Measurements from ENCODE around the gene CPEB4.

Gene CPEB4

DNA sequence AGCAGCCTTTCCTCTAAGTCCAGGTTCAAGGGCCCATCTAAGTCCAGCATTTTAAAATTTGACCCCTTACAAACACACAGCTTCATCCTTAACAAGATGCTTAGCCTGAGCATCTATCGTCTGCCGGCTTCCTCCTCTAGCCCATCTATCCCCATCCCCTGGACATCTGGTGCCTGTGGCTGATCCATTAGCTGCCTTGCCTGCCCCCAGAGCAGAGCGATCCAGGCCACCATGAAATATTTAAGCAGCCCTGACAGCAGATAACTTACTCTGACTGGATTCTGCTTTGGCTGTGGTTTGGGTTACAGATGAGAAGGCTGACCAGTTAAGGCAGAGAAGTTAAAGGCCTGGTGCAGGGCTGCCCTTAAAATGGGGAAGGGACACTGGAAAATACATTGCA lies 30.9 kb upstream of the CPEB4 start:
- DNase-seq (ENCODE audit: extremely low read depth, insufficient read length) = no peak
- Histone ChIP-seq H3K36me3 (ENCODE audit: control insufficient read depth, insufficient read depth, low read length) (no peaks in the 10 kb centered on the region), H3K27me3 (replicated peaks; ENCODE audit: control insufficient read depth, insufficient read depth, low read length) (no peaks in the 10 kb centered on the region), H3K4me3 (replicated peaks; ENCODE audit: low read depth, low read length) (no peak overlapping the region)
- no peak for TF ChIP-seq CTCF (IDR thresholded peaks at IDR 0.05; ENCODE audit: insufficient read depth, low read length, poor library complexity, severe bottlenecking)

DNA sequence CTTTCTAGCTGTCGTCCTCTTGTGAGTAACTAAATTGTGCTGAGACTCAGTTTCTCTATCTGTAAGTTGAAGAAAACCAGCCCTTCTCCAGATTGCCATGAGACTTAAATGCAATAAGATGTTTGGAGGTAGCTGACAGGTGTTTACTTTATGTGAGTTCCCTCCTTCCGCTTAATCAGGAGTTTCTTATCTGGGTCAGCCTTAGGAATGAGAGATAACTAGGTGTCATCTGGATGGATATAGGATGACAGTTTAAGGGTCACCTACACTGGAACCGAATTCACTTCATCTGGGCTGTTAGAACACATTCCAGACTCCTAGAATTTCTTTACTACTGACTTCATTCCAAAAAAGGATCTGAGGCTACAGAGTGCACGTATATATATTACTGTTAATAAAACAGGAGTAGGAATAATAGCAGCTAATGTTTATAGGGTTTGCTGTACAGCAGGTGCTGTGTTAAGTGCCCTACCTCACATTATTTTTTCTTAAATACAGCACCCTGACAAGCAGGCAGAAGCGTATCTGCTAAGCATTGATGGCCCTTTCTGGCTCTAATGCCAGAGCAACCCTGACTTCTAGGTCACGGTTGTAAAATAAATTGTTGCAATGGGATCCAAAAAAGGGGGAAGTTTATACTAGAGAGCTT lies 30.0 kb upstream of the CPEB4 start:
- Histone ChIP-seq H3K36me3 (ENCODE audit: control insufficient read depth, insufficient read depth, low read length) (no peaks in the 10 kb centered on the region), H3K4me3 (replicated peaks; ENCODE audit: low read depth, low read length) (no peak overlapping the region), H3K27me3 (replicated peaks; ENCODE audit: control insufficient read depth, insufficient read depth, low read length) (no peaks in the 10 kb centered on the region)
- TF ChIP-seq CTCF (IDR thresholded peaks at IDR 0.05; ENCODE audit: insufficient read depth, low read length, poor library complexity, severe bottlenecking) = no peak
- no peak for DNase-seq (ENCODE audit: extremely low read depth, insufficient read length)

GRCh38 chr5:173858670-173859407 lies 29.3 kb upstream of the CPEB4 start:
- TF ChIP-seq CTCF (IDR thresholded peaks at IDR 0.05; ENCODE audit: insufficient read depth, low read length, poor library complexity, severe bottlenecking) = no peak
- no peak overlapping the region for H3K4me3 ChIP-seq (replicated peaks; ENCODE audit: low read depth, low read length)
- H3K36me3 ChIP-seq (ENCODE audit: control insufficient read depth, insufficient read depth, low read length) = no peaks in the 10 kb centered on the region
- H3K27me3 ChIP-seq (replicated peaks; ENCODE audit: control insufficient read depth, insufficient read depth, low read length) = no peaks in the 10 kb centered on the region
- no peak for DNase-seq (ENCODE audit: extremely low read depth, insufficient read length)

DNA sequence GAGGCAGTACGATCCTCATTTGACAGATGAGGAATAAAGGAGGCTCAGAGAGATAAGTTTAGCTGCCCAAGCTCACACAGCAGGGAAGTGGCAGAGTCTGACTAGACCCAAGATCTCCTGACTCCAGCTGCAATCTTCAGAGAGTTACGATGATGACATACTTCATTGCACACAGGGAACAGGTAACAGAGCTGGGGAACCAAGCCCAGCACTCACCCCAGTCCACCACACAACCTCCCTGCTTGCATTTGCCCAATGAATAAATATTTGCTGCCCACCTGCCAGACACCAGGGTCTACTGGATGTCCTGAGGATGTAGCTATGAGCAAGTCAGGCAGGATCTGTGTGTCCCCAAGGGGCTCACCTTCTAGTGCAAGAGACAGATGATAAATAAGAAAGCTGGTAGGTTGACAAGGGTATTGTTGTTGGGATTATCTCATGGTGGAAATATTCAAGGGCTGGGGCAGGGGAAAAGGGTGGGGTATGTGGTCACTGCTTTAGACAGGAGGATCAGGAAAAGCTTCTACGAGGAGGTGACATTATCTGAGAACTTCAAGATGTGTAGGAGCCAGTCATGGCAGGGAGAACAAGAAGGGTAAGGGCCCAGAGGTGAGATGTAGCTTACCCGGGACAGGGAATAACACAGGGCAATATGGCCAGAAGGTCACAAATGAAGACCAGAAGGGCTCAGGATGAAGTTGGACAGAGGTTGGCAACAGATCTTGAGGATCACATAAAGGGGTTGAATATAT lies 28.6 kb upstream of the CPEB4 start:
- no peaks in the 10 kb centered on the region for H3K27me3 ChIP-seq (replicated peaks; ENCODE audit: control insufficient read depth, insufficient read depth, low read length)
- TF ChIP-seq CTCF (IDR thresholded peaks at IDR 0.05; ENCODE audit: insufficient read depth, low read length, poor library complexity, severe bottlenecking) = no peak
- no peak overlapping the region for H3K4me3 ChIP-seq (replicated peaks; ENCODE audit: low read depth, low read length)
- no peak for DNase-seq (ENCODE audit: extremely low read depth, insufficient read length)
- no peaks in the 10 kb centered on the region for H3K36me3 ChIP-seq (ENCODE audit: control insufficient read depth, insufficient read depth, low read length)

DNA sequence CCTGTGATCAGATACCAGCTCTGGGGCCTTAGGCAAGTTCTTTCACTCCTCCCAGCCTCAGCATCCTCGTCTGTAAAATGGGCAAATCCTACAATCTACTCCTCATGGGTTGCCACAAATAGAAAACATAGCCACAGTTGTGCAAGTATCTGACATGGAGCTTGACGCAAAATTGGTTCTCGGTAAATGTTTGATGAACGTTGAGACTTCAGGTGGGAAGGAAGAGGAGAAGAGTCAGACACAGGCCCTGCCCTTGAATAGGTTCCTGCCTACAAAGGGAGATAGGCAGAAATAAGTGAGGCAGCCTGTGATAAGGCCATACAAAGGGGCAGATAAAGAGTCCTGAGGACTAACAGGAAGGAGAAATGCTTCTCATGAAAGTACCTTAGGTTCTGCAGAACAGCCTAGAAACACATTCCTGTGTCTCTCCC lies 26.1 kb upstream of the CPEB4 start:
- no peak for TF ChIP-seq CTCF (IDR thresholded peaks at IDR 0.05; ENCODE audit: insufficient read depth, low read length, poor library complexity, severe bottlenecking)
- Histone ChIP-seq H3K36me3 (ENCODE audit: control insufficient read depth, insufficient read depth, low read length) (no peaks in the 10 kb centered on the region), H3K4me3 (replicated peaks; ENCODE audit: low read depth, low read length) (no peak overlapping the region), H3K27me3 (replicated peaks; ENCODE audit: control insufficient read depth, insufficient read depth, low read length) (no peaks in the 10 kb centered on the region)
- DNase-seq (ENCODE audit: extremely low read depth, insufficient read length) = no peak
